ENCODE data around the gene MYEOV. TPM values are rescaled to one million over a fixed set of nuclear protein-coding genes. Genes with fewer than 3 reads are reported as not detected.

The MYEOV gene
- total and polyA plus RNA-seq, 2 of the 8 experiments (the other 6 are each of a cell fraction or from before 2014, with no cell fraction given) = 0.44 to 0.67 TPM

- Histone ChIP-seq H3K18ac (ENCODE audit: extremely low read depth, low read length) (no peak overlapping the region), H3K9ac (replicated peaks in 1 of 4; ENCODE audit: extremely low read depth in 1 of 4, low read depth in 3 of 4, low read length in 3 of 4) (no peak overlapping the region), H3K4me1 (replicated peaks in 1 of 4; ENCODE audit: control insufficient read depth in 3 of 4, insufficient read depth in 4 of 4, low read length in 3 of 4) (peaks cover 0 to 3% (median 0%) of the 10 kb centered on the region in 4 experiments; a peak in 2 of 7 replicates), H3K79me2 (ENCODE audit: control insufficient read depth in 1 of 2, insufficient read depth in 2 of 2, low read length in 2 of 2) (no peaks in the 10 kb centered on the region), H3K56ac (replicated peaks; ENCODE audit: insufficient read length, low read depth, low read length) (no peak overlapping the region), H2BK20ac (ENCODE audit: low read length) (no peak overlapping the region), H3K23me2 (ENCODE audit: low read depth, low read length) (no peaks in the 10 kb centered on the region), H2AFZ (ENCODE audit: low read length) (no peak overlapping the region), H3K4me3 (ENCODE audit: extremely low read depth in 1 of 4, insufficient read depth in 2 of 4, low read depth in 3 of 4, low read length in 4 of 4) (no peak overlapping the region), H3K4me2 (ENCODE audit: insufficient read depth in 1 of 2, low read depth in 2 of 2, low read length in 2 of 2) (no peak overlapping the region), H4K91ac (replicated peaks; ENCODE audit: insufficient read length, low read length) (no peak overlapping the region), H3K79me1 (ENCODE audit: low read depth, low read length) (no peaks in the 10 kb centered on the region), H2BK120ac (replicated peaks; ENCODE audit: low read depth, low read length) (no peak overlapping the region), H2BK5ac (ENCODE audit: low read depth, low read length) (no peak overlapping the region), H3K27me3 (replicated peaks in 1 of 4; ENCODE audit: control insufficient read depth in 3 of 4, extremely low read depth in 1 of 4, insufficient read depth in 3 of 4, low read length in 3 of 4) (0 out of 7 replicates have a peak, but pooled peaks cover 0 to 2% (median 0%) of the 10 kb centered on the region in 4 experiments), H2AK5ac (ENCODE audit: low read depth, low read length) (no peak overlapping the region), H4K8ac (ENCODE audit: extremely low read depth, insufficient read depth, low read length) (no peak overlapping the region), H3K36me3 (ENCODE audit: control insufficient read depth in 2 of 4, insufficient read depth in 4 of 4, low read length in 3 of 4) (no peaks in the 10 kb centered on the region), H3K27ac (ENCODE audit: low read depth, low read length) (no peak overlapping the region), H3K14ac (ENCODE audit: insufficient read length) (no peak overlapping the region), H3K4ac (replicated peaks; ENCODE audit: insufficient read length, low read depth, low read length) (no peak overlapping the region), H4K20me1 (replicated peaks in 1 of 2; ENCODE audit: control insufficient read depth in 1 of 2, insufficient read depth in 2 of 2, low read length in 2 of 2) (no peaks in the 10 kb centered on the region), H2BK12ac (ENCODE audit: low read depth, low read length) (no peak overlapping the region), H4K5ac (ENCODE audit: insufficient read length, low read depth, low read length) (no peak overlapping the region), H3K9me3 (ENCODE audit: insufficient read depth in 2 of 2, low read depth in 1 of 2, low read length in 1 of 2) (no peaks in the 10 kb centered on the region; a peak in 1 of 4 replicates), H3K23ac (ENCODE audit: insufficient read length) (no peak overlapping the region), H2BK15ac (ENCODE audit: low read length) (no peak overlapping the region)
- POLR2A ChIA-PET (ENCODE audit: partially characterized antibody) = no interaction called here
- no peak for DNase-seq (ENCODE audit: low read depth in 1 of 2, low spot score in 2 of 2)
- CTCF ChIA-PET (ENCODE audit: partially characterized antibody) = no interaction called here
- TF ChIP-seq ASH2L (IDR thresholded peaks at IDR 0.05; ENCODE audit: low read length) = no peak
- WGBS, 2 experiments (ENCODE audit: extremely low coverage in 1 of 2, insufficient coverage in 1 of 2, insufficient read length in 1 of 2, insufficient replicate concordance in 2 of 2, low coverage in 1 of 2, low lambda C conversion rate in 2 of 2, missing lambda C conversion rate in 1 of 2) = 74% methylated on average over 4 of the region's 4 CpGs; no CpG with 5 or more reads in 1 of the 2 experiments
- no peak for FAIRE-seq
These were observed 36.4 kb downstream of the MYEOV start for GRCh38 chr11:69330330-69330729.

Data from H1 (cell line).